Lung (tissue), 12 donors: ENCODE measurements around the gene SUGCT. TPM values are rescaled to one million over a fixed set of nuclear protein-coding genes. Genes with fewer than 3 reads are reported as not detected.
A peak's percentile ranks its signal among the peaks of the same experiment; 100 is the strongest.

Source experiments
- ATAC-seq: fragments of 200-7000 bp; cut with Tn5 transposase; one replicate; pipeline ENCODE4 v1.9.1; 2020; ENCODE audit warnings: moderate number of reproducible peaks; ENCODE audit not compliant: insufficient read depth, low FRiP score
- DNase-seq, 3 donors: peaks; one replicate each; pipeline ENCODE4 v3.0.0-alpha.2; 2013 to 2017
- H3K27ac ChIP-seq, 2 donors: one replicate each; pipeline ENCODE4 v1.5.1; 2013; ENCODE audit warnings: mild to moderate bottlenecking in 2 of 2, moderate library complexity in 2 of 2, control low read depth in 1 of 2, inconsistent platforms in 1 of 2, low read depth in 1 of 2, low read length in 1 of 2
- H3K27me3 ChIP-seq, 3 donors: one replicate each; pipeline ENCODE4 v1.5.1; 2013; ENCODE audit warnings: low read length in 2 of 3; ENCODE audit not compliant: control insufficient read depth in 3 of 3, insufficient read depth in 3 of 3
- H3K36me3 ChIP-seq, 4 donors: one replicate each; pipeline ENCODE4 v1.5.1; 2013; ENCODE audit warnings: low read length in 4 of 4, mild to moderate bottlenecking in 1 of 4, moderate library complexity in 1 of 4; ENCODE audit not compliant: control insufficient read depth in 4 of 4, insufficient read depth in 4 of 4
- H3K4me1 ChIP-seq, 5 donors: one replicate each; pipeline ENCODE4 v1.5.1; 2013; ENCODE audit warnings: low read length in 5 of 5, mild to moderate bottlenecking in 2 of 5, moderate library complexity in 1 of 5; ENCODE audit not compliant: control insufficient read depth in 5 of 5, insufficient read depth in 5 of 5
- H3K4me3 ChIP-seq: one replicate; pipeline ENCODE4 v1.5.1; 2013; ENCODE audit warnings: mild to moderate bottlenecking, control low read depth, moderate library complexity
- H3K9ac ChIP-seq, 2 donors: one replicate each; pipeline ENCODE4 v1.5.1; 2013; ENCODE audit warnings: low read length in 2 of 2, control low read depth in 1 of 2; ENCODE audit not compliant: insufficient read depth in 1 of 2
- H3K9me3 ChIP-seq, 4 donors: one replicate each; pipeline ENCODE4 v1.5.1; 2013; ENCODE audit warnings: low read length in 3 of 4, mild to moderate bottlenecking in 1 of 4, moderate library complexity in 1 of 4; ENCODE audit not compliant: control insufficient read depth in 4 of 4, insufficient read depth in 3 of 4
- CTCF ChIP-seq: IDR thresholded peaks from 2 replicates; pipeline ENCODE4 v1.5.1; 2012; ENCODE audit warnings: mild to moderate bottlenecking; ENCODE audit errors: control extremely low read depth, extremely low read depth
- WGBS, 2 donors: extraction: QIAGEN DNeasy Blood & Tissue Kit; methylation state at CpG; one replicate each; pipeline ENCODE4 v1.1.7; 2013; 5-methylcytosine and 5-hydroxymethylcytosine counted together
- polyA plus RNA-seq, 2 donors: library from polyadenylated mRNA; stranded (reverse); fragments of 200-250 nt; gene quantifications; one replicate each; pipeline ENCODE4 v1.2.1, GENCODE V29; 2013
- total RNA-seq, 2 donors: library from RNA; depleted of rRNA in 1 of 2; stranded (reverse); fragments of >200 nt in 1 of 2; gene quantifications; one replicate each; pipeline ENCODE4 v1.2.1, GENCODE V29; 2014 to 2021
- donor health status: control.
- donor health status: control.
- donor health status: Bipolar disorder and iron deficiency.
- donor health status: healthy.
- donor health status: DM: yes; HTN: yes; CAD: no.

Gene SUGCT
- total and polyA plus RNA-seq, 4 donors, result 0.23 to 4.2 (median 1.8) TPM

GRCh38 chr7:40350100-40350499, 215.3 kb downstream of the SUGCT start:
- Histone ChIP-seq H3K4me3 (no peak overlapping the region), H3K27ac (no peak overlapping the region), H3K27me3 (no peaks in the 10 kb centered on the region), H3K36me3 (no peaks in the 10 kb centered on the region), H3K9ac (no peak overlapping the region), H3K4me1 (peaks cover 0 to 11% (median 2%) of the 10 kb centered on the region in 5 donors), H3K9me3 (no peaks in the 10 kb centered on the region)
- TF ChIP-seq CTCF, result no peak
- no peak for ATAC-seq
- WGBS, 2 donors, result 97% methylated on average over 4 of the region's 4 CpGs
- no peak for DNase-seq

DNA sequence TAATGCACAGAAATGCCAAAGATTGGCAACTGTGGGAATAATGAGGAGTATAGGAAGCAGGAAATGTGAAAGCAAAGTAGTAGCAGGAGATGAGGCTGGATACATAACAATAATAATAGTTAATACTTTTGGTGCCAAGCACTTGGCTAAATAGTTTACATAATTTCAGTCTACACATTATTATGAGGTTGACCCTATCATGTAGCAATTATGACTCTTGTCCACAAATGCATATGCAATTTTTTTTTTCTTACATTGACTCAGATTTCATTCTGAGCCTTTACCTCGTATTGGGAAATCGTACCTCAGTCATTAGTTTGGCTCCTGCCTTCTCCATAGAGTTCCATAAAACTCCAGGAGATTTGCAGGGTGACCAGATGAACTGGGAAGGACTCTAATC, 219.9 kb downstream of the SUGCT start:
- 81 to 89% methylated on average over 2 of the region's 2 CpGs for WGBS, 2 donors
- ATAC-seq (no peak), DNase-seq (peak; percentile 14 to 87 (median 81))
- H3K4me1 ChIP-seq, result peaks cover 0 to 39% (median 3%) of the 10 kb centered on the region in 5 donors
- no peak for TF ChIP-seq CTCF
- H3K9ac ChIP-seq, result no peak overlapping the region
- H3K4me3 ChIP-seq, result no peak overlapping the region
- H3K36me3 ChIP-seq, result no peaks in the 10 kb centered on the region
- H3K27me3 ChIP-seq, result no peaks in the 10 kb centered on the region
- H3K9me3 ChIP-seq, result no peaks in the 10 kb centered on the region
- H3K27ac ChIP-seq, result no peak overlapping the region

DNA sequence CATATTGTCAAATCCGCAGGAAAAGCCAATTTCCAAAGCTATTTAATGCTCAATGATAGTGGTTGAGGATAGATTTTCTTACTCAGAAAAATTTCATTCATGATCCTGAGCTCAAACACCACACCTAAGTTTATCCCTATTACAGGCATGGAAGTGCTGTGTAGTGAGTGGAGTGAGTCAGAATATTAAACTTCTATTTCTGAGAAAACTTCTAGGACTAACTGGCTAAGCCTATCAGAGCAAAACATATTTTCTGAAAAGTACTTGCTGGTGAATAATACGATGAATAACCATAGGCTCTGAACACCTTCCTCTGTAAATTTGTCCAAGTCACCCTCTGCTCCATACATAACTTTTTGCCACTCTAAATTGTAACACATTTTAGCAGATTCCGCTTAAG, 221.5 kb downstream of the SUGCT start:
- 83 to 93% methylated on average over 3 of the region's 3 CpGs for WGBS, 2 donors
- H3K9me3 ChIP-seq, result no peaks in the 10 kb centered on the region
- no peak for ATAC-seq

More for the DNA sequence above, 221.5 kb downstream of the SUGCT start:
- Histone ChIP-seq H3K36me3 (no peaks in the 10 kb centered on the region), H3K4me1 (peaks cover 0 to 39% (median 3%) of the 10 kb centered on the region in 5 donors), H3K27me3 (no peaks in the 10 kb centered on the region), H3K27ac (no peak overlapping the region), H3K4me3 (no peak overlapping the region), H3K9ac (no peak overlapping the region)
- no peak for DNase-seq
- no peak for TF ChIP-seq CTCF
